HG02981 (cell line): Measurements from ENCODE around the gene LAMA1.

Source experiments
- ATAC-seq: cut with Tn5 transposase; IDR thresholded peaks from one replicate; pipeline ENCODE4 v1.9.1; 2021; ENCODE audit warnings: mild to moderate bottlenecking, moderate library complexity; ENCODE audit not compliant: unreplicated experiment

LAMA1 gene

GRCh38 chr18:6994056-6994770 is 123.4 kb downstream of the LAMA1 start:
- ATAC-seq: no peak

DNA sequence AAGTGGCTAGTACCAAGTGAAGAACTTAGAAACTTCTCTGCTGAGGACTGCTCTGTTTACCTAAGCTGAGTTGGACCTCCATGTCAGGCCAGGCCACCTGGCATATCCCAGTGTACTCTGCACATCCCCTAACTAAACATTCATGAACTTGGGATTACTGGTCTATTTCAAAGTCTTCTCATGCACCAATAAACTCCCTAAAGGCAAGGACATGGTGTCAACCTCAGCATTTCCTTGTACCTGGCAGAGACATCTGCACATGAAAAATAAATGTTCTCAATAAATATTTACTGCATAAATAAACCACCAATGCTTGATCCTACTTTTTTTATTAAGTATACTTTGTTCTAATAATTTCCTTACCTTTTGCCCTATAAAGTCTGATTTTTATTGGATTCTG is 124.8 kb downstream of the LAMA1 start:
- no peak for ATAC-seq

- no peak for ATAC-seq
Observed at GRCh38 chr18:6983366-6983765, 134.2 kb downstream of the LAMA1 start.

GRCh38 chr18:6982398-6982797 is 135.2 kb downstream of the LAMA1 start:
- ATAC-seq: no peak

DNA sequence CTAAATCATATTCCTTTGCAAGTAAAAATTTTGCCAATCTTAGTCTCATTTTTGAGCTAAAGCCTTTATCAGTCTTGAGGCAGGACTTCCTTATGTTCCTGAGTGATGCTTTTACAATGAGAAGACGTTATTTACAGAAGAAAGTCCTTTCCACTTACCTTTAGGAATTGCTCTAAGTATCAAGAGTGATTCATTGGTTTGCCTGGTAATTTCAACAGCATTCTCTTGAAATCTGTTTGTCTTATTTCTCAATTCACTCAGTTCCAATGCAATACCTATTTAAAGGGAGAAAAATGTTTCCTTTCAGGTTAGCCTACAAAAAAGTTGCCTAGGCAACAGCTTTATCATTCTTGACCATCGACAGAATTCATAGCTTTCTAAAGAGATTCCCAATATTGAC is 137.2 kb downstream of the LAMA1 start:
- ATAC-seq: no peak

DNA sequence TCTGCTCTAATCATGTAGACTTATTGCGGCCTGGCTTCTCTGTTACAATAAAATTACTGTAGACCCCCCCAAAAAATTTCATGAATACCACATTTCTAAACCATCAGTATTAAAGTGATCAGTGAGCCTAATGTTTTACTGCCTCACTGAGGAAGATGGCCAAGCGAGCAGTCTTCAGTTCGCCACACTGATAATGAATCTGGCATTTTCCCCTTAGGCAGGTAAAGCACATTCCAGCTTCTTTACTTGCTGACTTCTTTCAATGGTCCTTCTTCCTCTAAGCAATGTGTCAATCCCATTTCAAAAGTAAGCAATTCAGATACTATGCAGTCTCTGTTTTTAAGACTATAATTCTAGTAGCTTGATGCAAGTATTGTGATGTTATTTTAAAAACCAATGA is 137.6 kb downstream of the LAMA1 start:
- no peak for ATAC-seq

GRCh38 chr18:6976935-6977334 is 140.7 kb downstream of the LAMA1 start:
- no peak for ATAC-seq

GRCh38 chr18:6975084-6975483 is 142.5 kb downstream of the LAMA1 start:
- ATAC-seq: no peak

GRCh38 chr18:6971823-6972478 is 145.6 kb downstream of the LAMA1 start:
- no peak for ATAC-seq

DNA sequence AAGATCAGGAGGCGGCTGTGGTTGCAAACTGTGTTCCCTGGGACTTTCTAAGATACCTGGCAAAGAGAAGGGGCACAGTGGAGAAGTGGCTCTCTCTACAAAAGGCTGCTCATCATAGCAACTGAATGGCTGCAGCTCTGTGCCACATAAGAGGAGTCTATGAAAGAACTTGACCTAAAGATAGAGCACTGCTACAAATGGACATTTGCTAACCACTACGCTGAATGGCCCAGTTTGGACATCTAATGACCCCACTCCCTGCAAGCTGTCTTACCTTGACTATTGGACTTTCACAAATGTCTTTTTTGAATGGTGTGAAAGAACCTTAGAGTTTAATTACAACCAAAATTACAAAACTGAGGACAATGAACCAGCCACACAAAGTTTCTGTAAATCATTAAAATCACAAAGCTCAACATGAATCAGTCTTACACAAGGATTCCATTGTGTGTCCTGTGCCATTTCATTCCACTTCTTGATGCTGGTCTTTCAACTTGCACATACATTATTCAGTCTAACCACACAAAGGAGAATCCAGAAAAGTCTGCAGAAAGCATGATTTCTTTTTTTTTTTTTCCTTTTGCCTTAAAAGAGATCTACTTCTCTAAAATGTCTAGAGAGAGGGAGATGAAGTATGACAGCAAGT is 154.0 kb downstream of the LAMA1 start:
- no peak for ATAC-seq

DNA sequence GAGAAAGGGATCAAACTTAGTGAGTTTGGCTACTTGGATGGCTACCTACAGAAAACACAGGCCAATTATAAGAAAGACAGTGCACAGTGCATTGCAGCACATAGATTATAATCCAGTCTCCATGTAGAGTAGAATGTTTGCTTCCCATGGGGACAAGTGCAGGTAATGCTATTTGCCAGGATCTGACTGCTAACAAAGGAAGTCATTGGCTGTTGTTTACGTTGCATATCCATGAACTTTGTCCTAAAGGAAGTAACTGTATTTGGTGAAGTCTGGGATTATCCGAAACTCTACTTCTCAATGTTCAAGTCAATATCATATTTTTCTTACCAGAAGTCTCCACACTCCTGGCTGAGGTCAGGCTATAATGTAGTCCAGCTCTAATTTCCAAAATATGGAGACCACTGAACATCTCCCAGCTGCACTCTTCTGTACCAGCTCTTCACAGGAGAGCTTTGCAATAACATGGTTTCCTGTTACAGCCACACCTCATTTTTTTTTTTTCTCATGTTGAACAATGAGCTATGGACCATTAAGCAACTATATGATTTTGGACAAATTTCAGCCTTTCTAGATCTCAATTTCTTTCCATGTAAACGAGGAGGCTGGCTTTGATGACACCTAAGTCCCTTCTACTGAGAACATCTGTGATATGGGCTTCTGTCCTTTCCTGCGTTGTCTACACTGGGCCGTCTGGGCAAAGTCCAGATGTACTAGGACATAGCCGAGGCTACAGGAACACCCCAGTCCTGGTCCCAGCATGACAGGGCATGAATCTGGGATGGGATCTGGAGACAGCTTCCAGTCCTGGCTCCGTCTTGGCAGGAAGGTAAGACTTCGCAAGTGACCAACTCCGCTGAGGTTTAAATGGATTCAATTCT is 154.8 kb downstream of the LAMA1 start:
- ATAC-seq: no peak

GRCh38 chr18:6961331-6961730 is 156.3 kb downstream of the LAMA1 start:
- no peak for ATAC-seq

DNA sequence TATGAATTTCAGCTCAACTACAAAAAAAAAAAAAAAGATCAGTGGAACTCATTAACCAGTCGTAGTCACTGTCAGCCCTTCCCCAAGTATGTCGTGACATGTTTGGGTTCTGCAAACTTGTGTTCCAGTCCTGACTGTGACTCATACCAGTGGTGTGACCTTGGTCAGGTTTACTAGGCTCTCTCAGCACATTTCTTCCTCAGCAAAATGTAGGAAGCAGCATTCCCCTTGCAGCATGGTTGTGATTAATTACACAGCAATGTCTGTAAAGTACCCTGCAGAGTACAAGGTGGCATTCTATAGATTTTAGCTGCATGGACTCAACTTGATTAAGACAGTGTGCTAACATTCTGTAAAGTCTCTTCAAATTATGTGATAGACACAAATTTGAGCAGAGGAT is 156.9 kb downstream of the LAMA1 start:
- ATAC-seq: no peak

DNA sequence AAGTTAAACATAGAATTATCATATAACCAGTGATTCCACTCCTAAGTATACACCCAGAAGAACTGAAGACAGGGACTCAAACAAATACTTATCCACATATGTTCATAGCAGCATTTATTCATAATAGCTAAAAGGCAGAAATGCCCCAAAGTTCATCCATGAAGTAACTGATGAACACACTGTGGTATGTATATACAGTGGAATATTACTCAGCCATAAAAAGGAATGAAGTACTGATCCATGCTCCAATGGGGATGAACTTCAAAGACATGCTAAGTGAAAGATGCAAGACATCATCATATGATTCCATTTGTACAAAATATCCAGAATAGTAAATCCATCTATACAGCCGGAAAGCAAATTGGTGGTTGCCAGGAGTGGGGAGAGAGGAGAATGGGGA is 157.5 kb downstream of the LAMA1 start:
- no peak for ATAC-seq

DNA sequence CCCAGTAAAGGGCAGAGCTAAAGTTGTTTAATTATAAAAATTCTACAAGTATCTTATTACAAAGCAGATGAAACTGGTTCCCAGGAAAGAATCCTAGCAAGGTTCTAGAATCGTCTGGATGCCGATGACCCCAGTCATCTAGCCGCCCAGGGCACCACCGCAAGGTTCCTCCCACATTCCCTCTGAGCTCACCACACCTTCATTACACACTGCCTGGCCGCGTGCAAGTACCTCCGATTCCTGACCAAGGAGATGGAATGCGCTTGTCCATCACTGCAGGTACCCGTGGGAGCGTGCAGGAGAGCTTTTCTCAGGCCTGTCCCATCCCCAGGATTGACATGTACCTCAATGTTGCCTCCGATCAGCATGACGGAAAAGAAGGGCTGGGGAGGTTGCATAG is 158.5 kb downstream of the LAMA1 start:
- ATAC-seq: no peak

DNA sequence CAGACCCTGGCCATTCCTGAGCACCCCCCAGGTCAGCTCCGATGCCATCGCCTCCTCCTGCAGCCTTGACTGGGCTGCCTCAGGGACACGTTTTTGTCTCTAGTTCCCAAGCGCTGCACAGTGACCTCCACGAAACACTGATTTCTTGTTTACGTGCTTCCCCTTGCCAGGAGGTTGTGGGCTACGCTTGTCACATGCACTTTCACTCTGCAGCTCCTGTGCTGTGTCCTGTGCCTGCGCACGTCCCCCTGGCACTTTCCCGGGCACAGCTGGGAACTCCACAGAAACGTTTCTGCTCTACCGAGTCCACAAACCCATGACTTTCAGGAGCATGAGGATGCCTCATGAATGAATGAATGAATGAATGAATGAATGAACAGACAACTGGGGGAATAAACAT is 160.6 kb downstream of the LAMA1 start:
- no peak for ATAC-seq

DNA sequence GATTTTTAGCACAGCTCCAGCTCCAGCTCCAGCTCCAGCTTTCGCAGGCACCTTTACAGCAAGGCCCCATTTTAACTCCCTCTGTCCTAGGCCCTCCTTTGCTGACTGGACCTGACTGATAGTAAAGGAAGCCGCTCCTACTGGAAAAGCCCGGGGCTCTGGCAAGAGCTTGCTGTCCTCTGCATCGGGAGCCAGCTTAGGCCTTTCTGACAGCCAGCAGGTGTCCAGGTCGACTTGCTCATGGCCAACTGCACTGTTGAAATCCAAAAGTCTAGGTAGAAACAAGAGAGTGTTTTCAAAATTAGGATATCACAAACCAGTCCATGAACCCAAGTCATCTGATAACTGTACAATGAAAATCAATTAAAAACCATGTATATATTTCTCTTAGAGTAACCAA is 161.1 kb downstream of the LAMA1 start:
- no peak for ATAC-seq

- no peak for ATAC-seq
Observed at GRCh38 chr18:6955304-6955703, 162.3 kb downstream of the LAMA1 start.

- no peak for ATAC-seq
Observed at GRCh38 chr18:6954501-6954900, 163.1 kb downstream of the LAMA1 start.

DNA sequence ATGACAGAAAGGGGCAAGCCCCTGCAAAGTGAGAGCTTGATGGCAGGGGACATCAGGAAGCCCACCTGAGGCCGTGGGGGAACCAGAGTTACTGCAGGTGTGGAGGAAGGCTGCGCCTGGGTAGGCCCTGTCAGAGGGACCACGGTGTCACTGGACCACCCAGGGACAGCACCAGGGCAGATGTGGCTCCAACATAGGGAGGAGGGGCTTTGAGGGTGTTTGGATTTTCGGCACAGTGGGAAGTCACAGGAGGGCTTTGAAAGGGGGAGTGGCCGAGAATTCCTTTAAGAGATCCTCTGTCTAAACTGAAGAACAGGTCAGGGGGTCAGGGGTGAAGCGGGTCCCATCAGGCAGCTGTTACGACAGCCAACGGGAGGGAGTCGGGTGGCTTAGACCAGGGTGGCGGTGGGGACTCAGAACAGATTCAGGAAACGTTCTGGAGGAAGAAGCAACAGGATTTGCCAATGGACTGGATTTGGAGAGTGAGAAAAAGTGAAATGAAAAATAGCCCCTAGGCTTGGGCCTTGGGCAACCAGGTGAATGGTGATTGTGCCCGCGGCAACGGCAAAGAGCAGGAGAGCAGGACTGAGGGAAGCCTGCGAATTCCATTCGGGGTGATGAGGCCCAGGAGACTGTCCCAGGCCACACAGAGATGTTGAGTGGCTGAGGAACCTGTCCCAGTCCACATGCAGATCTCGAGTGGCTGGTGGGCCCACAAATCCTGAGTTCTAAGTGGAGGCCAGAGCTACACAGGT is 166.1 kb downstream of the LAMA1 start:
- ATAC-seq: no peak

DNA sequence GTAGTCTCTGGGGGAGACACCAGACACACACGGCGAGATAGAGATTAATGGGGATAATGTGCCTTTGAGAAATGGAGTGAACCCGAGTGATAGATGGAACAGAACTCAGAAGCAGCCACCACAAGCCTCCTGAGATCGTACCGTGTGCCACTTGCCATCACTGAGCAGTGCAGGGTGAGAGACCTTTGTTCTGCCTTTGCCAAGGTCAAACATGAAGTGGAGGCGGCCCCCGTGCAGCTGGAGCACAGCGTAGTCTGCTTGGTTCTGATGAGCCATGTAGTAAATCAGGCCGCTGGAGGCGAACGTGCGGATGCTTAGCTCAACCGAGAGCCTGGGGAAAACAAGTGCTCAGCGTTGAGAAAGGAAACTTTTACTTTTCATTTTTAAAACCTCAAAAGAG is 167.0 kb downstream of the LAMA1 start:
- no peak for ATAC-seq
